MCF 10A (cell line): Measurements from ENCODE around the gene ZNF423. TPM values are rescaled to one million over a fixed set of nuclear protein-coding genes. Genes with fewer than 3 reads are reported as not detected.

Experiments
- BruUV-seq: library from RNA; stranded (reverse); fragments of 400-500 nt; replicated peaks from 2 replicates; lab custom pipeline; 2021; lab: Mats Ljungman, UMichigan
- CTCF ChIA-PET: fragments of 300-600 bp; sonication (Branson Sonifier 250); formaldehyde crosslinking; extraction: SDS; loops from one replicate; lab custom pipeline; 2021; ENCODE audit warnings: antibody characterized with exemption, inconsistent platforms; lab: Yijun Ruan, JAX
- POLR2A ChIA-PET: fragments of 300-600, 350-650 bp; sonication (Branson Sonifier 250); formaldehyde crosslinking; extraction: SDS; loops from one replicate; lab custom pipeline; 2020; ENCODE audit warnings: antibody characterized with exemption, inconsistent platforms; lab: Yijun Ruan, JAX
- DNase-seq: peaks from one replicate; pipeline ENCODE4 v3.0.0-alpha.2; 2018; ENCODE audit not compliant: unreplicated experiment
- H3K27ac Mint-ChIP-seq: one replicate; pipeline ENCODE4 v1.8.0; 2022; ENCODE audit warnings: mild to moderate bottlenecking, low read depth, mixed read lengths; ENCODE audit not compliant: unreplicated experiment
- H3K27me3 Mint-ChIP-seq: one replicate; pipeline ENCODE4 v1.8.0; 2022; ENCODE audit warnings: mixed read lengths; ENCODE audit not compliant: insufficient read depth, unreplicated experiment
- H3K36me3 Mint-ChIP-seq: one replicate; pipeline ENCODE4 v1.8.0; 2022; ENCODE audit warnings: mild to moderate bottlenecking, moderate library complexity, mixed read lengths; ENCODE audit not compliant: insufficient read depth, unreplicated experiment
- H3K4me1 Mint-ChIP-seq: one replicate; pipeline ENCODE4 v1.8.0; 2022; ENCODE audit warnings: mixed read lengths; ENCODE audit not compliant: insufficient read depth, unreplicated experiment
- H3K4me3 Mint-ChIP-seq: one replicate; pipeline ENCODE4 v1.8.0; 2022; ENCODE audit warnings: mild to moderate bottlenecking, moderate library complexity, mixed read lengths; ENCODE audit not compliant: unreplicated experiment
- H3K9me3 Mint-ChIP-seq: one replicate; pipeline ENCODE4 v1.8.0; 2022; ENCODE audit warnings: mixed read lengths; ENCODE audit not compliant: unreplicated experiment
- intact Hi-C: fragments of 100-400 bp; cut with micrococcal nuclease; formaldehyde crosslinking; loops from 2 replicates; pipeline ENCODE4 v1.14.1; 2022
- total RNA-seq: library from RNA; stranded (reverse); gene quantifications from 2 replicates; pipeline ENCODE4 v1.2.3, GENCODE V29; 2022
- TF ChIP-seq, protein P1 (sequence below): fragments of 200-600 bp; IDR thresholded peaks from one replicate; pipeline ENCODE4 v1.8.0; 2022; ENCODE audit warnings: antibody characterized with exemption, mild to moderate bottlenecking; ENCODE audit not compliant: unreplicated experiment

The ZNF423 gene
- total RNA-seq, 1 experiment from 2014 or later, result not detected

DNA sequence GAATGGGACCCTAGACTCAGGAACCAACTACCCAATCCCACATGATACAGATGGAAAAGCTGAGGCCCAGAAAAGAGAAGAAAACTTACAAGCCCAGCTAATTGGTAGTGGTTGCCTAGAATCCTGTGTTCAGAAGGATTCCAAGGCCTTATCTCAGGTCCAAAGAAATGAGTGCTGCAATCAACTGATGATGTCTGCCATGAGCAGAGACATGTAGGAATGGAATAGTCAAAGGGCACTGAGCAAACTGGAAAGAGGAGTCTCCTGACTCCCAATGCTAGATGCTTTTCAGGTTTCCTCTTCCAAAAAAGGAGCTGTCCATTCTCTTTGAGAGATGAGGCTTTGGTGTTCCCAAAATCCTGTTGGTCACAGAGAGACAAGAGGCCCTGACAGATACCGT lies 210.6 kb downstream of the ZNF423 start:
- no peak overlapping the region for H3K4me3 Mint-ChIP-seq
- peaks cover 13% of the 10 kb centered on the region for H3K9me3 Mint-ChIP-seq
- POLR2A ChIA-PET, result no interaction called here
- no peaks in the 10 kb centered on the region for H3K36me3 Mint-ChIP-seq
- H3K4me1 Mint-ChIP-seq, result peaks cover 14% of the 10 kb centered on the region
- CTCF ChIA-PET, result interaction anchor here (0.7 kb wide), 1 partner anchor 15 kb away, joined by 3 read pairs; no protein-coding TSS in a partner anchor
- no TSS peak for BruUV-seq
- DNase-seq, result no peak
- TF ChIP-seq, protein P1, sequence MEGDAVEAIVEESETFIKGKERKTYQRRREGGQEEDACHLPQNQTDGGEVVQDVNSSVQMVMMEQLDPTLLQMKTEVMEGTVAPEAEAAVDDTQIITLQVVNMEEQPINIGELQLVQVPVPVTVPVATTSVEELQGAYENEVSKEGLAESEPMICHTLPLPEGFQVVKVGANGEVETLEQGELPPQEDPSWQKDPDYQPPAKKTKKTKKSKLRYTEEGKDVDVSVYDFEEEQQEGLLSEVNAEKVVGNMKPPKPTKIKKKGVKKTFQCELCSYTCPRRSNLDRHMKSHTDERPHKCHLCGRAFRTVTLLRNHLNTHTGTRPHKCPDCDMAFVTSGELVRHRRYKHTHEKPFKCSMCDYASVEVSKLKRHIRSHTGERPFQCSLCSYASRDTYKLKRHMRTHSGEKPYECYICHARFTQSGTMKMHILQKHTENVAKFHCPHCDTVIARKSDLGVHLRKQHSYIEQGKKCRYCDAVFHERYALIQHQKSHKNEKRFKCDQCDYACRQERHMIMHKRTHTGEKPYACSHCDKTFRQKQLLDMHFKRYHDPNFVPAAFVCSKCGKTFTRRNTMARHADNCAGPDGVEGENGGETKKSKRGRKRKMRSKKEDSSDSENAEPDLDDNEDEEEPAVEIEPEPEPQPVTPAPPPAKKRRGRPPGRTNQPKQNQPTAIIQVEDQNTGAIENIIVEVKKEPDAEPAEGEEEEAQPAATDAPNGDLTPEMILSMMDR, result no peak
- H3K27me3 Mint-ChIP-seq, result peaks cover 5% of the 10 kb centered on the region
- H3K27ac Mint-ChIP-seq, result no peak overlapping the region
- intact Hi-C loops, result no loop called here

DNA sequence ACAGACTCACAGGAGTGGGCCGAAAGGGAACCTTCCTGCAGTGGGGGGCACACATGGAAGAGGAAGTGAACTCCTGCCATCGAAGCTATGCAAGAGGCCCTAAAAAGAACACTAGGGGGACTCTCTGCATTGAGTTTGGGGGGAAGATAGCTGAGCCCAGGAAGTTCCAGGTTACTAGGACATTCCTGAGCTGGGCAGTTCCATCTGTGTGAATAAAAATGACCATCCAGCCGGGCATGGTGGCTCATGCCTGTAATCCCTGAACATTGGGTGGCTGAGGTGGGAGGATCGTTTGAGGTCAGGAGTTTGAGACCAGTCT lies 211.8 kb downstream of the ZNF423 start:
- BruUV-seq, result no TSS peak
- peaks cover 12% of the 10 kb centered on the region for H3K27me3 Mint-ChIP-seq
- DNase-seq, result peak; percentile 2

DNA sequence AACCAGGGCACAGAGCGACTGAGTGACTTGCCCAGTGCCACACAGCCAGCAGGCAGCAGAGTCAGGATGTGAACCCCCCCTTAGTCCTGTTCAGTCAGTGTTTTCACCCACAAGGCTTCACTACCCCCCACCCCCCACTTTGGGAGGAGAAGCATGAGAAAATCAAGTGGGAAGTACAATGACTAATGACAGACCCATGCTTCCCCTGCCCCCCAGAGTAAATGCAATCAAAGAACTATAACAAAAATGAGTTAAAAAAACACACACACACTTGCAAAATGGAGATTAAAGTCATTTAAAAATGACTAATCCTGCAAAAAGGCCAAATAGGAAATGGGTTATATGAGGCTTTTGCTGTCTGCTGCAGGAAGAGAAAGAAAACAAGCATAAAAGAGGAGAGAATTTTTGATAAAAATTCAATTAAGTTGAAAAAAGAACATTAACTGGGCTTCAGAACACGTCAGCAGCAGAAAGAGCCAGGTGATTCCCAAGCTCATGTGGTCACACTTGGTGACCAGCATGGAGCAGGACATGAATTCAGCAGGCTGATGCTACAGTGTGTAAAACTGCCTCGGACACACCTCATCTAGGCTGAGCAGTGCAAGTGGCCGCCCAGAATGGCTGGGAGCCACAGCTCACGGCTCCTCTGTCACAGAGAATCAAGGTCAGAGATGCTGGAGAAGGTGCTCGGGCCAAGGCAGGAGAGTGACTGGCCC lies 212.3 kb downstream of the ZNF423 start:
- no peak overlapping the region for H3K27ac Mint-ChIP-seq

More for the DNA sequence above, 211.8 kb downstream of the ZNF423 start:
- Mint-ChIP-seq H3K4me3 (no peak overlapping the region), H3K36me3 (no peaks in the 10 kb centered on the region), H3K4me1 (peaks cover 14% of the 10 kb centered on the region), H3K27ac (no peak overlapping the region), H3K9me3 (peaks cover 13% of the 10 kb centered on the region)
- intact Hi-C loops, result no loop called here
- TF ChIP-seq, protein P1, result no peak
- CTCF ChIA-PET, result interaction anchor here (0.6 to 0.7 kb wide), 2 partner anchors 92 to 208 kb away, joined by 4 to 5 read pairs; no protein-coding TSS in a partner anchor
- POLR2A ChIA-PET, result no interaction called here

DNA sequence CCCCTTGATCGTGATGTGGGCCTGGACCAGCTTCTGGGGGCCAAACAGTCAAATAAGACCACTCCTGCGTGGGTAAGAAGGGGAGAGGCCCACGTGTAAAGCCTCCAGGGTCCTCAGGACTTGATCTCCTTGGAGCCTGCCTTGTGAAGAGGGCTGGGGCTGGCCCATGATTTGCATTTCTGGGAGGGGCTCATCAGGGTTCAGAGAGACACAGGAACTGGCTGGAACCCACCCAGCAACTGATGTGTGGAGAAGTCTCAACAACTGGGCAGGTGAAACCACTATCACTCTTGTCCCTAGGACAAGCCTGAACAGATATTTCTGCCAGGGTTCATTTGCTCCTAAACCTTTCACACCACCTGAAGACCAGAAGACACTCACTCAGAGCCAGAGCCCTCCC lies 214.7 kb downstream of the ZNF423 start:
- Mint-ChIP-seq H3K4me1 (peaks cover 9% of the 10 kb centered on the region), H3K4me3 (no peak overlapping the region), H3K36me3 (no peaks in the 10 kb centered on the region), H3K27ac (no peak overlapping the region), H3K9me3 (no peaks in the 10 kb centered on the region), H3K27me3 (peaks cover 12% of the 10 kb centered on the region)
- BruUV-seq, result no TSS peak
- intact Hi-C loops, result no loop called here
- TF ChIP-seq, protein P1, result no peak
- CTCF ChIA-PET, result no interaction called here
- POLR2A ChIA-PET, result no interaction called here
- no peak for DNase-seq

More for the DNA sequence above, 212.3 kb downstream of the ZNF423 start:
- no peak overlapping the region for H3K4me3 Mint-ChIP-seq
- peaks cover 9% of the 10 kb centered on the region for H3K4me1 Mint-ChIP-seq
- H3K36me3 Mint-ChIP-seq, result no peaks in the 10 kb centered on the region
- DNase-seq, result peak; percentile 18
- BruUV-seq, result no TSS peak
- ChIA-PET CTCF (interaction anchor here (0.7 to 1.3 kb wide), 2 partner anchors 92 to 214 kb away, joined by 3 to 4 read pairs; no protein-coding TSS in a partner anchor), POLR2A (no interaction called here)
- TF ChIP-seq, protein P1, result no peak
- intact Hi-C loops, result no loop called here
- peaks cover 12% of the 10 kb centered on the region for H3K27me3 Mint-ChIP-seq
- peaks cover 13% of the 10 kb centered on the region for H3K9me3 Mint-ChIP-seq
